PFSK-1 (cell line): Measurements from ENCODE around the gene NSUN6.

Source experiments
- FOXP2 ChIP-seq: optimal IDR thresholded peaks from 2 replicates; pipeline ENCODE3; 2011; ENCODE audit warnings: borderline replicate concordance, control low read depth, inconsistent platforms; ENCODE audit not compliant: insufficient read depth; ENCODE audit errors: extremely low read length, extremely low read depth
- POLR2AphosphoS5 ChIP-seq: IDR thresholded peaks from 2 replicates; pipeline ENCODE4 v1.6.1; 2012; ENCODE audit warnings: low read depth, mild to moderate bottlenecking, control low read depth, low read length, moderate library complexity
- REST ChIP-seq, 2 experiments: IDR thresholded peaks; 2 replicates each; pipeline versions ENCODE4 v1.6.1 to v1.8.0; 2011 to 2012; ENCODE audit warnings: low read depth in 2 of 2, low read length in 2 of 2, control low read depth in 1 of 2, inconsistent platforms in 1 of 2, mild to moderate bottlenecking in 1 of 2, moderate library complexity in 1 of 2; ENCODE audit not compliant: insufficient read depth in 1 of 2
- SIN3A ChIP-seq: IDR thresholded peaks from 2 replicates; pipeline ENCODE4 v1.6.1; 2012; ENCODE audit warnings: mild to moderate bottlenecking, low read length, moderate library complexity, borderline replicate concordance; ENCODE audit not compliant: insufficient read depth
- TAF1 ChIP-seq: IDR thresholded peaks from 2 replicates; pipeline ENCODE4 v1.6.1; 2012; ENCODE audit warnings: low read length, control low read depth, borderline replicate concordance; ENCODE audit not compliant: insufficient read depth

The NSUN6 gene

GRCh38 chr10:18514537-18514936 lies 136.8 kb downstream of the NSUN6 start:
- TF ChIP-seq SIN3A (no peak), REST (IDR thresholded peaks at IDR 0.05; ENCODE audit: insufficient read depth in 1 of 2, low read depth in 2 of 2, low read length in 2 of 2) (no peak), POLR2AphosphoS5 (no peak), FOXP2 (no peak), TAF1 (no peak)

DNA sequence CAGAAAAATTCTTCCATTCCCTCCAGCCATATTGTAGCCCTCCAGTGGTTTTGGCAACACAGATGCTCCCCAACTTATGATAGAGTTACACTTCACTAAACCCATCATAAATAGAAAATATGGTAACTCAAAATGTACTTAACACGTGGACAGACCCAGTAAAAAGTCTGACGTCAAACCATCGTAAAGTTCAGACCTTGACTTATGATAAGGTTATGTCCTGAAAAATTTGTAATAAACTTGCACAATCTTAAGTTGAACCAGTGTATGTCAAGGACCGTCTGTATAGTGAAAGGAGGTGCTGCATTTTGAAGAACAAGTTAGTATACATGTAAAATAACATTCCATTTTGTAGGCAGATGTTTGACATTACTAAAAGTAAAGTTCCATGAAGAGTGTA lies 142.8 kb downstream of the NSUN6 start:
- no peak for TF ChIP-seq SIN3A
- TF ChIP-seq REST (IDR thresholded peaks at IDR 0.05; ENCODE audit: insufficient read depth in 1 of 2, low read depth in 2 of 2, low read length in 2 of 2), result no peak
- TF ChIP-seq FOXP2, result no peak
- TF ChIP-seq TAF1, result no peak

- TF ChIP-seq TAF1, result no peak
- TF ChIP-seq REST (IDR thresholded peaks at IDR 0.05; ENCODE audit: insufficient read depth in 1 of 2, low read depth in 2 of 2, low read length in 2 of 2), result no peak
- TF ChIP-seq SIN3A, result no peak
- TF ChIP-seq POLR2AphosphoS5, result no peak
- TF ChIP-seq FOXP2, result no peak
Observed at GRCh38 chr10:18505456-18506118, 145.8 kb downstream of the NSUN6 start.

DNA sequence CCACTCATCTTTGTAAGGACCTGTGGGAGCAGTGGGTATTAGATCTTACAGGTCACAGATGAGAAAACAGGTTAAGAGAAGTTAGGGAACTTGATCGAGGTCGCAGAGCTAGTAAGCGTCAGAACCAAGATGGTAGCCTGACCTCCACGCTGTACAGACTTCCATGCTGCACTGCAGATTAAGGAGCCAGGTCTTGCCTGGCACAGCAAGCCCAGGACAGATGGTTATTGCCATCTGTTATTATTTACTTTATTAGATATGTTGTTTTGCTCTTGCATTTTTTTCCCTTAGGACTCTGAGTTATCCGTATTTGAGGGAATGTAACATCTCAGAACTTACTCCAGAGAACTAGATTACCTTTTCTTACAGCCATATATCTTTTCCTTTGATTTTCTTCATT lies 147.2 kb downstream of the NSUN6 start:
- no peak for TF ChIP-seq TAF1

- no peak for TF ChIP-seq POLR2AphosphoS5
- TF ChIP-seq REST (IDR thresholded peaks at IDR 0.05; ENCODE audit: insufficient read depth in 1 of 2, low read depth in 2 of 2, low read length in 2 of 2), result no peak
- TF ChIP-seq TAF1, result no peak
- no peak for TF ChIP-seq FOXP2
- TF ChIP-seq SIN3A, result no peak
Observed at GRCh38 chr10:18501629-18502028, 149.8 kb downstream of the NSUN6 start.
